Measurements from ENCODE around the gene GPR160. TPM values are rescaled to one million over a fixed set of nuclear protein-coding genes. Genes with fewer than 3 reads are reported as not detected.

Gene GPR160
- total RNA-seq, 1 experiment from 2014 or later, result 9.9 TPM

- peaks cover 0 to 9% of the 10 kb centered on the region in 2 experiments; a peak in 2 of 4 replicates for H3K36me3 ChIP-seq (ENCODE audit: control insufficient read depth in 1 of 2, insufficient read depth in 2 of 2, low read length in 2 of 2)
- H3K4me2 ChIP-seq (ENCODE audit: low read length), result no peak overlapping the region
- TF ChIP-seq SP1 (IDR thresholded peaks at IDR 0.05; ENCODE audit: low read depth) (no peak), SRF (IDR thresholded peaks at IDR 0.05; ENCODE audit: low read depth) (no peak), CEBPB (IDR thresholded peaks at IDR 0.05; ENCODE audit: low read depth) (no peak), TCF7L2 (IDR thresholded peaks at IDR 0.05; ENCODE audit: borderline replicate concordance, extremely low read depth, insufficient read depth, insufficient read length) (no peak), FOSL1 (IDR thresholded peaks at IDR 0.05; ENCODE audit: low read depth) (no peak), JUND (IDR thresholded peaks at IDR 0.05) (no peak), EGR1 (IDR thresholded peaks at IDR 0.05; ENCODE audit: low read depth) (no peak), POLR2AphosphoS5 (IDR thresholded peaks at IDR 0.05; ENCODE audit: low read depth, low read length) (no peak), EZH2 (IDR thresholded peaks at IDR 0.05) (no peak), CBX3 (IDR thresholded peaks at IDR 0.05; ENCODE audit: low read depth) (no peak), ZNF274 (IDR thresholded peaks at IDR 0.05; ENCODE audit: low read depth, low read length) (no peak), EZH2phosphoT487 (IDR thresholded peaks at IDR 0.05; ENCODE audit: borderline replicate concordance) (no peak), ZFX (IDR thresholded peaks at IDR 0.05) (no peak), SIN3A (IDR thresholded peaks at IDR 0.05; ENCODE audit: low read depth) (no peak)
- TF ChIP-seq, protein P1, sequence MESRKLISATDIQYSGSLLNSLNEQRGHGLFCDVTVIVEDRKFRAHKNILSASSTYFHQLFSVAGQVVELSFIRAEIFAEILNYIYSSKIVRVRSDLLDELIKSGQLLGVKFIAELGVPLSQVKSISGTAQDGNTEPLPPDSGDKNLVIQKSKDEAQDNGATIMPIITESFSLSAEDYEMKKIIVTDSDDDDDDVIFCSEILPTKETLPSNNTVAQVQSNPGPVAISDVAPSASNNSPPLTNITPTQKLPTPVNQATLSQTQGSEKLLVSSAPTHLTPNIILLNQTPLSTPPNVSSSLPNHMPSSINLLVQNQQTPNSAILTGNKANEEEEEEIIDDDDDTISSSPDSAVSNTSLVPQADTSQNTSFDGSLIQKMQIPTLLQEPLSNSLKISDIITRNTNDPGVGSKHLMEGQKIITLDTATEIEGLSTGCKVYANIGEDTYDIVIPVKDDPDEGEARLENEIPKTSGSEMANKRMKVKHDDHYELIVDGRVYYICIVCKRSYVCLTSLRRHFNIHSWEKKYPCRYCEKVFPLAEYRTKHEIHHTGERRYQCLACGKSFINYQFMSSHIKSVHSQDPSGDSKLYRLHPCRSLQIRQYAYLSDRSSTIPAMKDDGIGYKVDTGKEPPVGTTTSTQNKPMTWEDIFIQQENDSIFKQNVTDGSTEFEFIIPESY (IDR thresholded peaks at IDR 0.05; ENCODE audit: extremely low read depth, insufficient replicate concordance, low read length), result no peak
- TF ChIP-seq, protein P2, sequence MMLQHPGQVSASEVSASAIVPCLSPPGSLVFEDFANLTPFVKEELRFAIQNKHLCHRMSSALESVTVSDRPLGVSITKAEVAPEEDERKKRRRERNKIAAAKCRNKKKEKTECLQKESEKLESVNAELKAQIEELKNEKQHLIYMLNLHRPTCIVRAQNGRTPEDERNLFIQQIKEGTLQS (IDR thresholded peaks at IDR 0.05), result no peak
- TF ChIP-seq, protein P3, sequence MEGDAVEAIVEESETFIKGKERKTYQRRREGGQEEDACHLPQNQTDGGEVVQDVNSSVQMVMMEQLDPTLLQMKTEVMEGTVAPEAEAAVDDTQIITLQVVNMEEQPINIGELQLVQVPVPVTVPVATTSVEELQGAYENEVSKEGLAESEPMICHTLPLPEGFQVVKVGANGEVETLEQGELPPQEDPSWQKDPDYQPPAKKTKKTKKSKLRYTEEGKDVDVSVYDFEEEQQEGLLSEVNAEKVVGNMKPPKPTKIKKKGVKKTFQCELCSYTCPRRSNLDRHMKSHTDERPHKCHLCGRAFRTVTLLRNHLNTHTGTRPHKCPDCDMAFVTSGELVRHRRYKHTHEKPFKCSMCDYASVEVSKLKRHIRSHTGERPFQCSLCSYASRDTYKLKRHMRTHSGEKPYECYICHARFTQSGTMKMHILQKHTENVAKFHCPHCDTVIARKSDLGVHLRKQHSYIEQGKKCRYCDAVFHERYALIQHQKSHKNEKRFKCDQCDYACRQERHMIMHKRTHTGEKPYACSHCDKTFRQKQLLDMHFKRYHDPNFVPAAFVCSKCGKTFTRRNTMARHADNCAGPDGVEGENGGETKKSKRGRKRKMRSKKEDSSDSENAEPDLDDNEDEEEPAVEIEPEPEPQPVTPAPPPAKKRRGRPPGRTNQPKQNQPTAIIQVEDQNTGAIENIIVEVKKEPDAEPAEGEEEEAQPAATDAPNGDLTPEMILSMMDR (IDR thresholded peaks at IDR 0.05 in 2 of 3, conservative IDR thresholded peaks at IDR 0.05 in 1 of 3; ENCODE audit: borderline replicate concordance in 1 of 3, insufficient read depth in 1 of 3, low read depth in 2 of 3, low read length in 2 of 3), result no peak
- DNase-seq (ENCODE audit: low read depth, low spot score), result no peak
- no peak overlapping the region for H3K9ac ChIP-seq (ENCODE audit: low read length)
- H3K4me1 ChIP-seq (ENCODE audit: control insufficient read depth in 1 of 2, insufficient read depth in 2 of 2, low read length in 2 of 2), result no peaks in the 10 kb centered on the region
- no peaks in the 10 kb centered on the region for H3K9me3 ChIP-seq (ENCODE audit: control insufficient read depth in 1 of 2, insufficient read depth in 1 of 2, low read depth in 1 of 2, low read length in 2 of 2)
- ChIA-PET POLR2A (no interaction called here), CTCF (interaction anchor here (0.7 kb wide), 1 partner anchor 327 kb away, joined by 3 read pairs; no protein-coding TSS in a partner anchor), RAD21 (ENCODE audit: low non-redundant PET in 1 of 2, low total read pairs in 2 of 2, uncharacterized antibody in 2 of 2, unreplicated experiment in 2 of 2) (no interaction called here)
- H3K79me2 ChIP-seq (ENCODE audit: insufficient read depth, low read length), result no peaks in the 10 kb centered on the region
- no TSS peak for BruUV-seq (replicated peaks)
- intact Hi-C loops (cut with micrococcal nuclease), result no loop called here
- H4K20me1 ChIP-seq (ENCODE audit: insufficient read depth), result peaks cover 4% of the 10 kb centered on the region; the same call in 1 of the 2 replicates
- H3K4me3 ChIP-seq (replicated peaks in 1 of 2; ENCODE audit: low read depth in 1 of 2, low read length in 2 of 2), result no peak overlapping the region
- no peak overlapping the region for H2AFZ ChIP-seq (ENCODE audit: low read depth, low read length, poor library complexity, severe bottlenecking)
- no peak overlapping the region for H3K27ac ChIP-seq (ENCODE audit: low read depth, low read length)
- H3K9me2 ChIP-seq (ENCODE audit: insufficient read depth), result no peaks in the 10 kb centered on the region
- no peaks in the 10 kb centered on the region for H3K27me3 ChIP-seq (ENCODE audit: insufficient read depth, low read length)
- ATAC-seq, result no peak
These were observed 45.5 kb downstream of the GPR160 start for GRCh38 chr3:170083343-170083742.
